ENCODE data around the gene ACTR8. TPM values are rescaled to one million over a fixed set of nuclear protein-coding genes. Genes with fewer than 3 reads are reported as not detected.
"Not testable (repeated sequence)": the region's sequence is repeated elsewhere in the genome, so short reads cannot be mapped to it uniquely, and the experiment has no call there.

Gene ACTR8, protein sequence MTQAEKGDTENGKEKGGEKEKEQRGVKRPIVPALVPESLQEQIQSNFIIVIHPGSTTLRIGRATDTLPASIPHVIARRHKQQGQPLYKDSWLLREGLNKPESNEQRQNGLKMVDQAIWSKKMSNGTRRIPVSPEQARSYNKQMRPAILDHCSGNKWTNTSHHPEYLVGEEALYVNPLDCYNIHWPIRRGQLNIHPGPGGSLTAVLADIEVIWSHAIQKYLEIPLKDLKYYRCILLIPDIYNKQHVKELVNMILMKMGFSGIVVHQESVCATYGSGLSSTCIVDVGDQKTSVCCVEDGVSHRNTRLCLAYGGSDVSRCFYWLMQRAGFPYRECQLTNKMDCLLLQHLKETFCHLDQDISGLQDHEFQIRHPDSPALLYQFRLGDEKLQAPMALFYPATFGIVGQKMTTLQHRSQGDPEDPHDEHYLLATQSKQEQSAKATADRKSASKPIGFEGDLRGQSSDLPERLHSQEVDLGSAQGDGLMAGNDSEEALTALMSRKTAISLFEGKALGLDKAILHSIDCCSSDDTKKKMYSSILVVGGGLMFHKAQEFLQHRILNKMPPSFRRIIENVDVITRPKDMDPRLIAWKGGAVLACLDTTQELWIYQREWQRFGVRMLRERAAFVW
- 10 to 100 TPM; 20.7 to 28.0 (median 22.5) TPM for polyA plus RNA-seq

DNA sequence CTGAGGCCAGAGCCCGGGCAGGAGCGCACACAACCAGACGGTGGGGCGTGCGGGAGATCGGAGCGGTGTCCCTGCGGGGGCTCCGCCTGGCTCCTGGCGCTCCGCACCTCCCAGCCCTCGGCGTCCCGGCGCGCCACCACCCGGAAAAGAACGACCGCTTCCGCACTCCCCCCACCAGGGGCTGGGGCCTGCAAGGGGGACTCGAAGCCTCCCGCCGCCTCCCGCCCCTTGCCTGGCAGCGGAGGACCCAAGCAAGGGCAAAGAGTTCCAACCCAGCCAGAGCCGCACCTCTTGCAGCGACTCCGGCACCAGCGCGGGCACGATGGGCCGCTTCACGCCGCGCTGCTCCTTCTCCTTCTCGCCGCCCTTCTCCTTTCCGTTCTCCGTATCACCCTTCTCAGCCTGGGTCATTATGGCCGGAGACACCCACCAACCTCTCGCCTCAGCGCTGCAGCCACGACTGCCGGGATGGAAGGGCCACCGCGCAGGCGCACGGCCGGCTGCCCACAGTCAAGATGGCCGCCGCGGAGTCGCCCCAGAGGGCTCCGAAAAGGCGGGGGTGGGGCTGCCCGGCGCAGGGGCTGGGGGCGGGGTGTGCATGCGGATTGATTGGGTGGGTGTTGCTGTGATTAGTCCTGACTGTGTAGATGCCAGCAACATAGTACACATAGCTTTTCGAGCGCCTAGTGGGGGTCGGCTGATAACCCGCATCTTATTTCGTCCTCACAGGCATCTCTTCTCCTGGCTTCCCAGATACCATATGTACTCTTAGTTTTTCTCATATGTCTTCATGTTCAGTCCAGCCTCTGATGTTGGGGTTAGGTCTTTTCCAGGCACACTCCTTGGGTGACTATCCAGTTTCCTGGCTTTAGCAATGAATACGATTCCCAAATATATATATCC is at the start of gene ACTR8:
TSS of gene ACTR8 (minus strand) at position 462 of the 903 bp plus-strand sequence. CDS start at position 411, 51 bp downstream.
- peak; percentile 88 to 90 (median 90) for DNase-seq
- Mint-ChIP-seq H3K9me3 (no peaks in the 10 kb centered on the region), H3K27me3 (ENCODE audit: low read depth in 3 of 3) (peaks cover 0 to 9% (median 6%) of the 10 kb centered on the region in 3 donors), H3K4me3 (peak within 1 kb of the TSS; percentile 94 to 100 (median 100)), H3K36me3 (peaks cover 8 to 42% (median 11%) of the 10 kb centered on the region in 3 donors), H3K4me1 (peaks cover 33 to 43% of the 10 kb centered on the region in 2 donors), H3K27ac (peak within 1 kb of the TSS; percentile 88 to 100 (median 99))

DNA sequence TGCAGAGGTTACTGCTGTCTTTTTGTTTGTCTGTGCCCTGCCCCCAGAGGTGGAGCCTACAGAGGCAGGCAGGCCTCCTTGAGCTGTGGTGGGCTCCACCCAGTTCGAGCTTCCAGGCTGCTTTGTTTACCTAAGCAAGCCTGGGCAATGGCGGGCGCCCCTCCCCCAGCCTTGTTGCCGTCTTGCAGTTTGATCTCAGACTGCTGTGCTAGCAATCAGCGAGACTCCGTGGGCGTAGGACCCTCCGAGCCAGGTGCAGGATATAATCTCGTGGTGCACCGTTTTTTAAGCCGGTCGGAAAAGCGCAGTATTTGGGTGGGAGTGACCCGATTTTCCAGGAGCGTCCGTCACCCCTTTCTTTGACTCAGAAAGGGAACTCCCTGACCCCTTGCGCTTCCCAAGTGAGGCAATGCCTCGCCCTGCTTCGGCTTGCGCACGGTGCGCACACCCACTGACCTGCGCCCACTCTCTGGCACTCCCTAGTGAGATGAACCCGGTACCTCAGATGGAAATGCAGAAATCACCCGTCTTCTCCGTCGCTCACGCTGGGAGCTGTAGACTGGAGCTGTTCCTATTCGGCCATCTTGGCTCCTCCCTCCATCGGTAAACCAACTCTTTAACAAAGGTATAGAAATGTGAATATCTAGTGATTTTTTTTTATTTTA is 45.4 kb upstream of the ACTR8 start:
- H3K27ac Mint-ChIP-seq; H3K4me1 Mint-ChIP-seq; H3K4me3 Mint-ChIP-seq; H3K9me3 Mint-ChIP-seq; H3K27me3 Mint-ChIP-seq (ENCODE audit: low read depth in 3 of 3); DNase-seq; H3K36me3 Mint-ChIP-seq: not testable (repeated sequence)

DNA sequence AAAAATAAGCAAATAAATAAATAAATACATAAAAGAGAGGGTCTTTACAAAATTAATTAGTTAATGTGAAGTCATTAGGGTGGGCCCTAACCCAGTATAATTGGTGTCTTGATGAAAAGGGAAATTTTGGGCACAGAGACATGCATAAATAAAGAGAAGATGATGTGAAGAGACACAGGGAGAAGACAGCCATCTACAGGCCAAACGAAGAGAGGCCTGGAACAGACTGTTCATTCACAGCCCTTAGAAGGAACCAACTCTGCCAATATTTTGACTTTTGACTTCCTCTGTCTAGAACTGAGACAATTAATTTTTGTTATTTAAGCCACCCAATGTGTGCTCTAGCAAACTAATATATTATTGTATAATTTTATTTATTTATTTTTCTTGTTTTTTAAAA is 39.3 kb upstream of the ACTR8 start:
- H3K27ac Mint-ChIP-seq, result no peak overlapping the region
- H3K36me3 Mint-ChIP-seq, result no peaks in the 10 kb centered on the region
- peaks cover 1 to 7% (median 7%) of the 10 kb centered on the region in 3 donors for H3K27me3 Mint-ChIP-seq (ENCODE audit: low read depth in 3 of 3)
- H3K9me3 Mint-ChIP-seq, result peaks cover 0 to 6% (median 0%) of the 10 kb centered on the region in 6 donors
- no peaks in the 10 kb centered on the region for H3K4me1 Mint-ChIP-seq
- no peak overlapping the region for H3K4me3 Mint-ChIP-seq
- peak in 1 of 3 donors; percentile 6 for DNase-seq

DNA sequence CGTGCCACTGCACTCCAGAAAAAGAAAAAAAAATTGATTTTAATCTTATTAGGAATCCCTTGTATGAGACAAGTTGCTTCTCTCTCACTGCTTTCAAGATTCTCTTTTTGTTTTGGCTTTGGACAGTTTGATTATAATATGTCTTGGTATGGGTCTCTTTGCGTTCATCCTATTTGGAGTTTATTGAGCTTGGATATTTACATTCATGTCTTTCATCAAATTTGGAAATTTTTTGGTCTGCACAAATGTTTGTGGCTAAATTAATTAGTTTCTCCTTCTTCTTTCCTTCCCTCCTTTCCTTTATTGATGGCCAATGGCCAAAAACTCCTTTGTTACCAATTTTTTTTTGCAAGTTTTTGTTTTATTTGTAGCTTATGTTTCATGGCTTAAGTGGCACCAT is 37.8 kb upstream of the ACTR8 start:
- Mint-ChIP-seq H3K9me3 (peaks cover 0 to 6% (median 0%) of the 10 kb centered on the region in 6 donors), H3K27me3 (ENCODE audit: low read depth in 3 of 3) (peaks cover 1 to 10% (median 8%) of the 10 kb centered on the region in 3 donors), H3K27ac (no peak overlapping the region), H3K4me3 (no peak overlapping the region), H3K4me1 (no peaks in the 10 kb centered on the region), H3K36me3 (no peaks in the 10 kb centered on the region)
- DNase-seq, result no peak

DNA sequence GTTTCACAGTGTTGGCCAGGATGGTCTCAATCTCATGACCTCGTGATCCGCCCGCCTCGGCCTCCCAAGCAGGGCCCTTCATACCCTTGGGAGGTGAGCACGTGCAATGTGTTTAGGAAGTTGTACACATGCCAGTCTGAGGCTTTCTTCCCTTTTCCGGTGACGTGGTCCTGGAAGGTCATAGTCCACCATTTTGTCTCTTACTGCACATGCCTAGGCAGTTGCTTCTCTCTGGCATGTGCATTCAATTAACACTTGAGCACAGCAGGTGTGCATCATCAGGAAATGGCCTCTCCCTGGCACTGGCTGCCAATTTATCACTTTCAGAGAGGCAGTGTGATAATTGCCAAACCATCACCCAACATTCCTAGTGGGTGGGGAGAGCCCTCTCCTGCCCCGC is 31.4 kb upstream of the ACTR8 start:
- Mint-ChIP-seq H3K9me3 (peaks cover 0 to 3% (median 0%) of the 10 kb centered on the region in 6 donors), H3K36me3 (no peaks in the 10 kb centered on the region), H3K27me3 (ENCODE audit: low read depth in 3 of 3) (peaks cover 8 to 12% (median 9%) of the 10 kb centered on the region in 3 donors), H3K4me1 (no peaks in the 10 kb centered on the region), H3K27ac (no peak overlapping the region), H3K4me3 (no peak overlapping the region)
- DNase-seq, result no peak

DNA sequence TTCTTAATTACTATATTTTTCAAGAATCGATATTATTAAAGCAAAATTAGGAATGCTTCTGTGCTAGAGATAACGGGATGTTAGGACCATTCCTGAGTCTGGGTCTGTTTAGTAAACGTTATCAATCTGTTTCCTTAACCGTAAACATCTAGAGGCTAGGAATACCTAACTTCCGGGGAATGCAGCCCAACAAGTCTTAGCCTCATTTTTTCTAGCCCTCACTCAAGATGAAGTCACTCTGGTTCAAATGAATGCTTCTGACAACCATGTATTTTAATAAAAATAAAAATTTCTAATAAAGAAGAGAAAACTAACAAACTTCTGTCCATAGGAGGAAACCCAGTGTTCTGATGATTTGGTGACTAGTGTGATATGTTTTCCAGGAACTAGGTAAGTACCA is 20.8 kb upstream of the ACTR8 start:
- Mint-ChIP-seq H3K4me1 (no peaks in the 10 kb centered on the region), H3K9me3 (peaks cover 0 to 12% (median 2%) of the 10 kb centered on the region in 6 donors), H3K36me3 (no peaks in the 10 kb centered on the region), H3K4me3 (no peak overlapping the region), H3K27me3 (ENCODE audit: low read depth in 3 of 3) (peaks cover 5 to 16% (median 9%) of the 10 kb centered on the region in 3 donors), H3K27ac (no peak overlapping the region)
- no peak for DNase-seq

DNA sequence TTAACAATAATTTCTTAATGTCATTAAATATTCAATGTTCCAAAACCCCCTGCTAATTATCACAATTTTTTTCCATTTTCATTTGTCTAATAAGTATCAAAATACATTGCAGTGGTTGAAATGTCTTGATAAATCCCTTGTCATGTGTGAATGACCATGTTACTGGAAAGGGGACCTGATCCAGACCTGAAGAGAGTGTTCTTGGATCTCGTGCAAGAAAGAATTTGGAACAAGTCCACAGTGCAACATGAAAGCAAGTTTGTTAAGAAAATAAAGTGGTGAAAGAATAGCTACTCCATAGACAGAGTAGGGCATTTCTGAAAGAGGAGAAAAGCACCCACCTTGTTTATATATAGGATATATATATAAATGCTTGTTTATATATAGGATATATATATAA is 20.1 kb upstream of the ACTR8 start:
- Mint-ChIP-seq H3K9me3 (peaks cover 0 to 10% (median 2%) of the 10 kb centered on the region in 6 donors), H3K27me3 (ENCODE audit: low read depth in 3 of 3) (peaks cover 6 to 16% (median 9%) of the 10 kb centered on the region in 3 donors), H3K4me1 (no peaks in the 10 kb centered on the region), H3K27ac (no peak overlapping the region), H3K36me3 (no peaks in the 10 kb centered on the region), H3K4me3 (no peak overlapping the region)
- DNase-seq, result no peak

DNA sequence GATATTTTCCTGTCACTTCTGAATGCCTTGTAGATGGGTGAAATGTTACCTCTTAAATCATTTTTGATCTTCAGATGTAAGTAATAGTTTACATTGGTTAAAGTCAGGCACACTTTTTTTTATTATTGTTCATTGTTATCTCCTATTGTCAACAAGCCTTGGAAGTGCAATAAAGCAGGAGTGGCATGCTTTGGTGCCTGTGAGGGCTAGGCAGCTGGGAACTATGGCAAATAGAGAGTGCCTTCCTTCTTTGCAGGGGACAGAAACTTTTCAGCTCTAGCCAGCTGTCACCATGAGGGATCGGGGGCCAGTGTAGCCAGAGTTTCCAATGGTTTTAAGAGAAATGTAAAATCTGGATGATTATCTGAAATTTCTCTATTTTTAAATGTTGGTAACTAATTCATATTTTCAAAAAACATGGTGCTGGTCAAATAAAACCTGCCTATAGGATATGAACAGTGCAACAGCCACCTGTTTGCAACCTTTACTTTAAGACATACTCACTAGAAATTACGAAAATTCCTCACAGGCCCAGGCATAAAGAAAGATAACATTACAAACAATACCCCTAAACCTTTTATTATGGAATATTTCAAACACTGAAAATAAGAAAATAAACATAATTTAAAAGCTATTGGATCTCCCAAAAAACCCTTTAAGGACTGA is 18.8 kb upstream of the ACTR8 start:
- H3K9me3 Mint-ChIP-seq, result peaks cover 0 to 2% (median 0%) of the 10 kb centered on the region in 6 donors
- no peaks in the 10 kb centered on the region for H3K4me1 Mint-ChIP-seq
- H3K27me3 Mint-ChIP-seq (ENCODE audit: low read depth in 3 of 3), result peaks cover 3 to 9% (median 8%) of the 10 kb centered on the region in 3 donors
- DNase-seq, result no peak
- no peaks in the 10 kb centered on the region for H3K36me3 Mint-ChIP-seq
- H3K27ac Mint-ChIP-seq, result no peak overlapping the region
- H3K4me3 Mint-ChIP-seq, result no peak overlapping the region

DNA sequence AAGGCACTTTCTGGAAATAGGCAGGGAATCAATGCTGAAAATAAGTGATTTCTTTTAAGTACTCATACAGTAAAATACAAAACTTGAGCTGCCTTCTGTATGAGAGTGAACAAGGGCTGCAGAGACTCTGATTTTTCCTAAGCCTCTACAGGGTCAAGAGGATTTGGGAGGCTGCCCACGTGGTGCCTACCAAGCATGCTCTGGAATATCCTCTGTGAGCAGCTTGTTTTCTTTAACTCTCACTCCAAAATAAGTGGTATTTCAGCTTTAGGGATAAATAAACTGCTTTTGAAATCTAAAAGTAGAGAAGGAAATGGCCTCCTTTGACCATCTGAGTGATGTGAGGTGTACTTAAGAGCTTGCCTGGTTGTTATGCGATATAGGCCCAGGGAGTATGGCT is 17.8 kb upstream of the ACTR8 start:
- Mint-ChIP-seq H3K9me3 (peaks cover 0 to 2% (median 0%) of the 10 kb centered on the region in 6 donors), H3K27me3 (ENCODE audit: low read depth in 3 of 3) (peaks cover 2 to 11% (median 5%) of the 10 kb centered on the region in 3 donors), H3K4me3 (no peak overlapping the region), H3K4me1 (no peaks in the 10 kb centered on the region), H3K36me3 (no peaks in the 10 kb centered on the region), H3K27ac (no peak overlapping the region)
- DNase-seq, result no peak

DNA sequence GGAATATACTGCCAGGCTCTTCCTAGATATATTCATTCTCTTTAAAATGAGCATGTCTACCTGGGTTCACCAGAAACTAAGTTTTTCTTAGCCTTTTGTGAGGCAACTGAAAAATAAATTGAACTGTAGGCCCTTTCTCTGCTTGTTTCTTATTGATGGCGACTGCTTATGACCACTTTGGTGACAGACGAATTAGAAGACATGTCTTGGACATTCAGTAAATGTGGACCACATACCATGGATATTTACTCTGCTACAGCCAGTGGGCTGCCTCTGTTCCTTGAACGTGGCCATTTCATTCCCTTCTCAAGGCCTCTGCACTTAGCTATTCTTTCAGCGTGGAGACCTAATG is 10.3 kb upstream of the ACTR8 start:
- H3K4me1 Mint-ChIP-seq, result peaks cover 38 to 58% of the 10 kb centered on the region in 2 donors
- H3K9me3 Mint-ChIP-seq, result peaks cover 0 to under 1% (median 0%) of the 10 kb centered on the region in 6 donors
- DNase-seq, result no peak
- peaks cover 9 to 15% (median 10%) of the 10 kb centered on the region in 3 donors for H3K27me3 Mint-ChIP-seq (ENCODE audit: low read depth in 3 of 3)
- H3K4me3 Mint-ChIP-seq, result peak overlapping the region; percentile 86 to 98 (median 94)
- H3K27ac Mint-ChIP-seq, result peak overlapping the region; percentile 96 to 99 (median 98)
- peaks cover 3 to 19% (median 8%) of the 10 kb centered on the region in 3 donors for H3K36me3 Mint-ChIP-seq

DNA sequence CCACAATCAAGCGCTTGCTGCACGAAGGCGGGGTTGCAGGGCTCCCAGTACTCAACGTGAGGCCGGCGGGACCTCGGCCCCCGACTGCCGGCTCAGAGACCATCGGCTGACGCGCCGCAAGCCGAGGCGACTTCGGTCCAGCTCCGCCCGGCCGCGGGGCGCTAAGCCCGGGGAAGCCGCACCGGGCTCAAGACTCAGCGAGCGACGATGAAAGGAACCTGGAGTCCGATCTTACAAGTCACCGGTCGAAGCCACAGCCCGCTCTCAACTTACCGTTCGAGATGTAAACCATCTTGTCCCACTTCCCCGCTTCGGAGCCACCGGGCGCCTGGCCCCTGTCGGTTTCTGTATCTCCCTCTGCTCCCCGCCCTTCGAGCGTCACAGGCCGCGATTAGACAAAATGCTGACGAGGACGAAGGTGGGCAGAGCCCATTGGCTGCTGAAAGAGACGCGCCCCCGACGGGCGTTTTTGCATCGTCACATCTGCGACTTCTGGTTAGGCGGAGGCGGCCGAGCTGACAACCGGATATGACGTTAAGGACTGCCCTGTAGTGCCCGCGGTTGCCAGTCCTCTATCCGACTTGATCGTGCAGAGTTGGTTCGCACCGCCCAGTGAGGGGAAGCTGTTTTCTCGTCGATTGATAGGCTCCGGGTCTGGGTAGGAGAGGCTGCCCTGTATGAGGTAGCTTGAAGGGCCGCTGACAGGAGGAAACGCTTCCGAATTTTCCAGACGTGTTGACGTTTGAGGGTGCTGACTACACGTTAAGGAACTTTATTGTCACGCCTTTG is 9.7 kb upstream of the ACTR8 start, which contains the start of gene SELENOK:
TSS of gene SELENOK (minus strand) at position 363 of the 789 bp plus-strand sequence.
- Mint-ChIP-seq H3K27ac (peak within 1 kb of the TSS; percentile 96 to 99 (median 98)), H3K4me1 (peaks cover 40 to 64% of the 10 kb centered on the region in 2 donors), H3K27me3 (ENCODE audit: low read depth in 3 of 3) (peaks cover 7 to 15% (median 10%) of the 10 kb centered on the region in 3 donors), H3K36me3 (peaks cover 3 to 24% (median 8%) of the 10 kb centered on the region in 3 donors), H3K4me3 (peak within 1 kb of the TSS; percentile 86 to 98 (median 94)), H3K9me3 (no peaks in the 10 kb centered on the region)
- DNase-seq, result peak; percentile 98
